PC-3 (cell line): Measurements from ENCODE around the gene EPGN.

ENCODE experiments used
- CTCF ChIP-seq: fragments of 300-600 bp; sonication (generic); conservative IDR thresholded peaks from 2 replicates; pipeline ENCODE4 v1.5.1; 2017; ENCODE audit warnings: antibody characterized with exemption, low read depth, mild to moderate bottlenecking, low read length
- EZH2 ChIP-seq: fragments of 300-600 bp; sonication (generic); IDR thresholded peaks from one replicate; pipeline ENCODE4 v1.6.1; 2017; ENCODE audit warnings: antibody characterized with exemption, mild to moderate bottlenecking, low read length; ENCODE audit not compliant: unreplicated experiment

- TF ChIP-seq CTCF (no peak), EZH2 (no peak)
These were observed 20.2 kb downstream of the EPGN start for GRCh38 chr4:74328501-74328900.
